ENCODE results near the gene CHST2.
"Not testable (repeated sequence)": the region's sequence is repeated elsewhere in the genome, so short reads cannot be mapped to it uniquely, and the experiment has no call there.

CHST2 gene

GRCh38 chr3:143135150-143135549, 15.6 kb downstream of the CHST2 start:
- no peak for DNase-seq

- no peak for DNase-seq
Measured at GRCh38 chr3:143137435-143138036, 18.0 kb downstream of the CHST2 start.

- no peak for DNase-seq
Measured at GRCh38 chr3:143138953-143139352, 19.4 kb downstream of the CHST2 start.

- no peak for DNase-seq
Measured at GRCh38 chr3:143139762-143140161, 20.2 kb downstream of the CHST2 start.

- no peak for DNase-seq
Measured at GRCh38 chr3:143140550-143140949, 21.0 kb downstream of the CHST2 start.

GRCh38 chr3:143142354-143142753, 22.8 kb downstream of the CHST2 start:
- no peak for DNase-seq

- no peak for DNase-seq
Measured at GRCh38 chr3:143145906-143146305, 26.3 kb downstream of the CHST2 start.

- DNase-seq, result no peak
Measured at GRCh38 chr3:143146486-143147274, 27.1 kb downstream of the CHST2 start.

- DNase-seq, result no peak
Measured at GRCh38 chr3:143147707-143148106, 28.1 kb downstream of the CHST2 start.

GRCh38 chr3:143150071-143150470, 30.5 kb downstream of the CHST2 start:
- no peak for DNase-seq

- DNase-seq, result no peak
Measured at GRCh38 chr3:143151004-143151731, 31.6 kb downstream of the CHST2 start.

GRCh38 chr3:143152043-143152442, 32.5 kb downstream of the CHST2 start:
- no peak for DNase-seq

GRCh38 chr3:143155756-143156155, 36.2 kb downstream of the CHST2 start:
- DNase-seq, result no peak

GRCh38 chr3:143158014-143158988, 38.7 kb downstream of the CHST2 start:
- DNase-seq, result no peak

GRCh38 chr3:143160437-143160836, 40.9 kb downstream of the CHST2 start:
- no peak for DNase-seq

- DNase-seq, result no peak
Measured at GRCh38 chr3:143163562-143164100, 44.1 kb downstream of the CHST2 start.

GRCh38 chr3:143165211-143165610, 45.6 kb downstream of the CHST2 start:
- DNase-seq, result no peak

GRCh38 chr3:143165612-143166285, 46.2 kb downstream of the CHST2 start:
- DNase-seq, result not testable (repeated sequence)

- no peak for DNase-seq
Measured at GRCh38 chr3:143166376-143166775, 46.8 kb downstream of the CHST2 start.

- no peak for DNase-seq
Measured at GRCh38 chr3:143167969-143168854, 48.6 kb downstream of the CHST2 start.

- DNase-seq, result no peak
Measured at GRCh38 chr3:143168855-143169192, 49.3 kb downstream of the CHST2 start.

Data from NCI-H2029 (cell line).